ENCODE results near the gene IFITM1.
"Not testable (repeated sequence)": the region's sequence is repeated elsewhere in the genome, so short reads cannot be mapped to it uniquely, and the experiment has no call there.

DNA sequence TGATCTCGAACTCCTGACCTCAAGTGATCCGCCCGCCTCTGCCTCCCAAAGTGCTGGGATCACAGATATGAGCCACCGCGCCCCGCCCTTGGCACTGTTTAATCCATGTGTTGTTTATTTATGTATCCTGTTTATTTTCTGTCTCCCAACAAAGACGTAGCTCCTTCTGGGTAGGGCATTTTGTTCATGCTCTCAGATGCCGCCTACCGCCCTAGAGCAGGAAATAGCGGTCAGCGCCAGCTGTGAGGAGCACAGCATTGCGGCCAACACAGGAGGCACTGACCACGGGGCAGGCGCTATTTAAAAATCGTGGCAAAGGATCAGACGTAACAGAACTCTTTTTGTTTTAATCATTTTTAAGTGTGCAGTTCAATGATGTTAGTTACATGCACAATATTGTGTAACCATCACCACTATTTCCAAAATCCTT, 45.1 kb upstream of the IFITM1 start:
- TF ChIP-seq POLR2AphosphoS5 (IDR thresholded peaks at IDR 0.05), result peak; percentile 0 to 83 (median 76)
- not testable (repeated sequence) for TF ChIP-seq POLR2A (IDR thresholded peaks at IDR 0.05)
- TF ChIP-seq, protein P1, sequence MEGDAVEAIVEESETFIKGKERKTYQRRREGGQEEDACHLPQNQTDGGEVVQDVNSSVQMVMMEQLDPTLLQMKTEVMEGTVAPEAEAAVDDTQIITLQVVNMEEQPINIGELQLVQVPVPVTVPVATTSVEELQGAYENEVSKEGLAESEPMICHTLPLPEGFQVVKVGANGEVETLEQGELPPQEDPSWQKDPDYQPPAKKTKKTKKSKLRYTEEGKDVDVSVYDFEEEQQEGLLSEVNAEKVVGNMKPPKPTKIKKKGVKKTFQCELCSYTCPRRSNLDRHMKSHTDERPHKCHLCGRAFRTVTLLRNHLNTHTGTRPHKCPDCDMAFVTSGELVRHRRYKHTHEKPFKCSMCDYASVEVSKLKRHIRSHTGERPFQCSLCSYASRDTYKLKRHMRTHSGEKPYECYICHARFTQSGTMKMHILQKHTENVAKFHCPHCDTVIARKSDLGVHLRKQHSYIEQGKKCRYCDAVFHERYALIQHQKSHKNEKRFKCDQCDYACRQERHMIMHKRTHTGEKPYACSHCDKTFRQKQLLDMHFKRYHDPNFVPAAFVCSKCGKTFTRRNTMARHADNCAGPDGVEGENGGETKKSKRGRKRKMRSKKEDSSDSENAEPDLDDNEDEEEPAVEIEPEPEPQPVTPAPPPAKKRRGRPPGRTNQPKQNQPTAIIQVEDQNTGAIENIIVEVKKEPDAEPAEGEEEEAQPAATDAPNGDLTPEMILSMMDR (IDR thresholded peaks at IDR 0.05 in 8 of 11, conservative IDR thresholded peaks at IDR 0.05 in 3 of 11), result peak in 6 of 11 experiments; percentile 7 to 46 (median 26)
